Mesodermal cell (in vitro differentiated cells): ENCODE measurements around the gene MSH5.
A peak's percentile ranks its signal among the peaks of the same experiment; 100 is the strongest.
"Not testable (repeated sequence)": the region's sequence is repeated elsewhere in the genome, so short reads cannot be mapped to it uniquely, and the experiment has no call there.

Experiments used
- H3K27ac ChIP-seq: 2 replicates; pipeline ENCODE4 v1.7.0; 2013; ENCODE audit warnings: mild to moderate bottlenecking, low read depth, low read length, moderate library complexity; ENCODE audit not compliant: severe bottlenecking
- H3K36me3 ChIP-seq: 2 replicates; pipeline ENCODE4 v1.7.1; 2013; ENCODE audit warnings: mild to moderate bottlenecking, low read length, moderate library complexity; ENCODE audit not compliant: control insufficient read depth, insufficient read depth
- H3K4me1 ChIP-seq: one replicate; pipeline ENCODE4 v1.7.1; 2013; ENCODE audit warnings: mild to moderate bottlenecking, low read length; ENCODE audit not compliant: insufficient read depth, control insufficient read depth, poor library complexity, severe bottlenecking
- H3K4me3 ChIP-seq: 2 replicates; pipeline ENCODE4 v1.7.0; 2013; ENCODE audit warnings: low read length, control low read depth, mild to moderate bottlenecking; ENCODE audit not compliant: insufficient read depth, poor library complexity, severe bottlenecking; ENCODE audit errors: extremely low read depth
- H3K9me3 ChIP-seq: 2 replicates; pipeline ENCODE4 v1.7.1; 2013; ENCODE audit warnings: mild to moderate bottlenecking, low read length, moderate library complexity; ENCODE audit not compliant: control insufficient read depth
- WGBS, 2 experiments: methylation state at CpG; one replicate each; pipeline ENCODE4 v1.1.5; 2013; ENCODE audit warnings: missing lambda C conversion rate in 2 of 2; ENCODE audit not compliant: insufficient coverage in 2 of 2; 5-methylcytosine and 5-hydroxymethylcytosine counted together

The MSH5 gene

DNA sequence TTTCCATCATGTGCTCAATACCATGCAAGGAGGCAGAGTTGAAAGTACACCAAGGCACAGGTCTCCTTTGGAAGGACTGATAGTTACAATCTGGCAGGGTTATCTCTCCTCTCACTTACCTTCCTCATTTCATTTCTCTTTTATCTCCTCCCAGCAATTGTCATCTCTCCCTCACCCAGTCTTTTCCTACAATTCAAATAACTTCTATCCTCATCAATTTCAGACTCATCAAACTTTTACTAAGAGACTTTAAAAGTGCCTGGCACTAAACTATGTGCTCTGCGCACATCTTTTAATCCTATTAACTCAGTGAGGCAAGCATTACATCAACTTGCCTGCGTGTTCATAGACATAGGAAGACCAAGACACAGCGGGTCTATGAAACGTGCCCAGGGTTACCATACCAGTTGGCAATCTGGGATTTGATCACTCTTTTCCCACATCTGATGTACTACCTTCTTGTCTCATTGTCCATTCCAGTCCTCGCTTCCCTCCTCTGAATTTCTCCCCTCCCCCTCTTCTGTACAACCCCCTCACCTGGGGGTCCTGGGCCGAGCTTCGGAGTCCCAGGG, 54.6 kb downstream of the MSH5 start:
- Histone ChIP-seq H3K4me3 (peak overlapping the region; percentile 82), H3K36me3 (peaks cover 58% of the 10 kb centered on the region), H3K4me1 (peaks cover 14% of the 10 kb centered on the region), H3K9me3 (no peaks in the 10 kb centered on the region), H3K27ac (no peak overlapping the region)
- 15 to 19% methylated on average over 7 of the region's 7 CpGs for WGBS, 2 experiments

DNA sequence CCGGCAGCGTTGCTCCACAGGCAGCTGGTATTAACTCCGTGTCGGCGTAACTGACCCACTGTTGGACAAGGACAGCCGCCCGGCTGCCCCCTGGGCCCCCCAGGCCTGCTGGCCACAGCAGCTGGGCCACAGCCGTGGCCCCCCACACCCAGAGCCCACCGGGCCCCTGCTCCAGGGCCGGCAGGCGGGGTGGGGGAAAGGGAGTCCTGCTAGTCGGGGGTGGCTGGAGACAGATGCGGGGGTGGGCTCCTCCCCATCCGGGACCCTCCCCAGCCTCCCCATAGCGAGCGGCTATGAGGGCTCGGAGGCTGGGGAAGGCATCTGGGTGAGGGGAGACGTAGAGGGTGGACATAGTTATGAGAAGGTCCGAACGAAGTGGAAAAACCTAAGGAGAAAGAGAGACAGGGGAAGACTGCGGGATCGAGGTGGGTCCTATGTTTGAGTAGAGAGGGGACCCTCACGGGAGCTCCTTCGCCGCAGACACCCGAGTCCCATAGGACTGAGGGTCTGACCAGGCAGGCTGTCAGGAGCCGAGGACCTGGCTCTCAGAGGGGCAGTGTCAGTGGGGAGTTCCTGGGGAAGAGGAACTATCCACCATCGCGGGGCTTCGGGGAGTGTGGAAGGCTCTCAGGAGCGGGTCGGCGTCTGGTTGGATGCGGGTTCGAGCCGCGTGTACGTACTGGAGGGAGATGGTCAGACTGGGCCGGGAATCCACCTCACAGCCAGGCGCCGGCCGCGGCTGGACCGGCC, 55.2 kb downstream of the MSH5 start:
- Histone ChIP-seq H3K27ac (peak overlapping the region; percentile 98), H3K4me3 (peak overlapping the region; percentile 82), H3K4me1 (peaks cover 14% of the 10 kb centered on the region), H3K36me3 (peaks cover 52% of the 10 kb centered on the region), H3K9me3 (no peaks in the 10 kb centered on the region)
- WGBS, 2 experiments, result 0 to 1% methylated on average over 26 to 32 of the region's 44 CpGs

DNA sequence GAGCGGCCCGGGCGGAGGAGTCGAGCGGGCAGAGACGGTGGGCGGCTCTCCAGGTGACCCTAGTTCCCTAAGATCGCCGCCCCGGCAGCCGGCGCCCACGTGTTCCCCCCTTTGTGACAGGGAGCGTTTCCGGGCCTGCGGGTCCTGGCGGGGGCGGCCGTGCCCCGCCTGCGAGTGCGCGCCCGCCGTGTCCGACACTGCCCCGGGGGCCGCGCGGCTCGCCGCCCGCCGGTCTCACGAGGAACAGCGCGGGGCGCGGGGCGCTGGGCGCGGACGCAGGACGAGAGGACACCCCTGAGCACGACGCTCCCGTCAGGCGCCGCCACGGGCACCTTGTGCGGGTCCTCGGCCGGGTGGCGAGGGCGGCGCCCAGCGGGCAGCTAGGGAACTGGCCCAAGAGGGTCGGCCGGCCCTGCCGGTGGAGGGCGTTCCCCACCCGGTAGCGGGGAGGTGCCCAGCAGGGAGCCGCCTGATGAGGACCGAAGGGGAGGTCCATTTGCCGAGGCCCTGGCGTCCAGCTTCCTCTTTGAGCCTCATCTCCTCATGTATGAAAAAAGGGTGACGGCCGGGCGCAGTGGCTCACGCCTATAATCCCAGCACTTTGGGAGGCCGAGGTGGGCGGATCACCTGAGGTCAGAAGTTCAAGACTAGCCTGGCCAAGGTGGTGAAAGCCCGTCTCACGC, 56.0 kb downstream of the MSH5 start, which contains the start of gene VARS1:
Gene VARS1 (minus strand): TSS at position 137 of the 683 bp plus-strand sequence. CDS start 535 bp downstream, outside the sequence.
- WGBS, 2 experiments, result 4% methylated on average over 65 to 66 of the region's 75 CpGs
- Histone ChIP-seq H3K9me3 (no peaks in the 10 kb centered on the region), H3K36me3 (peaks cover 45% of the 10 kb centered on the region), H3K4me1 (peaks cover 14% of the 10 kb centered on the region), H3K4me3 (peak within 1 kb of the TSS; percentile 82), H3K27ac (peak within 1 kb of the TSS; percentile 98)

DNA sequence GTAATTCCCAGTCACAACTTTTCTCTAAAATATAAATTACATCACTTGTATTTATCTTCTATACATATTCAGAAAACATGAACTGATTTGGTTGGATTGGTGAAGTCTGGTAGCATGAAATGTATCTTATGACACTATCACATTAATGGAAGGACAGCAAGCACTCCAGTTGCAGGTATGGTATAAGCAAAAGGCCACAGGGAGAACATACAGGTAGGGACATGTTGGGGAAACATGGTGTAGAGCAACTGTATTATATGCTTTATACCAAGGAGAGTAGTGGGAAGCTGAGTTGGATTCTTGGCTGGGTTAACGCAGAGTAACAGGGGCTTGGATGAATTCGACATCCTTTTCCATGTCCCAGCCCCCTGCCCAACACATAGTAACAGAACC, 57.2 kb downstream of the MSH5 start:
- peaks cover 47% of the 10 kb centered on the region for H3K36me3 ChIP-seq
- no peak overlapping the region for H3K4me3 ChIP-seq
- H3K9me3 ChIP-seq, result no peaks in the 10 kb centered on the region
- H3K27ac ChIP-seq, result no peak overlapping the region
- WGBS, 2 experiments, result 93% methylated on average over 2 of the region's 2 CpGs; no CpG with 5 or more reads in 1 of the 2 experiments
- peaks cover 14% of the 10 kb centered on the region for H3K4me1 ChIP-seq

DNA sequence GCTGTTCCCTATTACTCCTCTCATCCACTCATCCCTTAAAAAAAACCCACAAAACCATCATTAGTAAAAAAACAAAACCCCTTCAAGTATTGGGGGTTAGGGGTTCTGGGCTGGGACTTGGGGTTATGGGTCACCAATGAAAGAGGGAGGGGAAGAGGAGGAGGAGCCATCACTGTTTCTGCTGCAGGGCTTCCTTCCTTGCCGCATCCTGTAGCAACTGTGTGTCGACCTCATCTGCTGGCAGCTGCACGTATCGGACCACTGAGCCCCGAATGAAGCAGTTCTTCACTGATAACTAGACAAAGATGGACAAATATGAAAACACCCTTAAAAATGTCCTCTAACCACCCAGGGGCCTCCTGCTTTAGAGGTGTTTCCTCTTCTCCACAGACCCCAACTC, 57.8 kb downstream of the MSH5 start:
- Histone ChIP-seq H3K4me3 (no peak overlapping the region), H3K27ac (no peak overlapping the region), H3K9me3 (no peaks in the 10 kb centered on the region), H3K4me1 (peaks cover 12% of the 10 kb centered on the region), H3K36me3 (peaks cover 47% of the 10 kb centered on the region)
- WGBS, 2 experiments, result 96 to 100% methylated on average over 1 to 5 of the region's 5 CpGs

DNA sequence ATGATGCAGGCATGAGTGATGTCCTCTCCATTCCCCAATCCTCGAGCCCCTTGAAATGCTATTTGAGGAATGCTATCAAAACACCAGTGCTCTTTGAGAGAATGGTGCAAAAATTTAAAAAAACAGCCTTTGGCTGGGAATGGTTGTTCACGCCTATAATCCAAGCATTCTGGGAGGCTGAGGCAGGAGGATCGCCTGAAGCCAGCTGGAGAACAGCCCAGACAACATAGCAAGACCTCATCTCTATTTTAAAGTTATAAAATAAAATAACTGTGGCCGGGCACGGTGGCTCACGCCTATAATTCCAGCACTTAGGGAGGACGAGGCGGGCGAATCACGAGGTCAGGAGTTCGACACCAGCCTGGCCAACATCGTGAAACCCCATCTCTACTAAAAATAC, 60.0 kb downstream of the MSH5 start:
- 100% methylated on average over 1 of the region's 12 CpGs for WGBS, 2 experiments
- H3K36me3 ChIP-seq, result peaks cover 52% of the 10 kb centered on the region
- no peak overlapping the region for H3K4me3 ChIP-seq
- H3K9me3 ChIP-seq, result no peaks in the 10 kb centered on the region
- H3K4me1 ChIP-seq, result no peaks in the 10 kb centered on the region
- no peak overlapping the region for H3K27ac ChIP-seq

DNA sequence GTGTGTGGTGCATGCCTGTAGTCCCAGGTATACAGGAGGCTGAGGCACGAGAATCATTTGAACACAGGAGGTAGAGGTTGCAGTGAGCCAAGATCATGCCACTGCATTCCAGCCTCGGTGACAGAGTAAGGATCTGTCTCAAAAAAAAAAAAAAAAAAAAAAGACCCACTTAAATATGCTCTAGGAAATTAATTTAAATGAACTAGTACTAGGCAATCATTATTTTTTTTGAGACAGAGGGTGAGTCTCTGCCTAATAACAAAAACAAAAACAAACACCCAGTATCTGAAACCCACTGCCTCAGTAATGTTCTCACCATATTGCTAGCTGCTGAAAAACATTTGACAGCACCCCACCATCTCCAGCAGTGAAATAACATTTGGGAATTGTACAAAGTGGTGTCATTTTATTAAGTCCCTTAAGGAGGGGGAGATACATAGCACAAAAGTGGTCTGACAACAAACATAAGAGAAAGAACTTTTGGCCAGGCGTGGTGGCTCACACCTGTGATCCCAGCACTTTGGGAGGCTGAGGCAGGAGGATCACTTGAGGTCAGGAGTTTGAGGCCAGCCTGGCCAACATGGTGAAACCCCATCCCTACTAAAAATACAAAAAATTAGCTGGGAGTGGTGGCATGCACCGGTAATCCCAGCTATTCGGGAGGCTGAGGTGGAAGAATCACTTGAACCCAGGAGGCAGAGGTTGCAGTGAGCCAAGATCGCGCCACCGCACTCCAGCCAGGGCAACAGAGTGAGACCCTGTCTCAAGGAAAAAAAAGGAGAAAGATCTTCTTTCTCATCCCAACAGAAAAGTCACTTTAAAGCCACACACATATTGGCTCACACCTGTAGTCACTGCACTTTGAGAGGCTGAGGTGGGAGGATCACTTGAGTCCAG, 61.5 kb downstream of the MSH5 start:
- peaks cover 52% of the 10 kb centered on the region for H3K36me3 ChIP-seq
- not testable (repeated sequence) for H3K27ac ChIP-seq, H3K4me1 ChIP-seq, H3K4me3 ChIP-seq, H3K9me3 ChIP-seq
- 96 to 97% methylated on average over 6 to 8 of the region's 8 CpGs for WGBS, 2 experiments

DNA sequence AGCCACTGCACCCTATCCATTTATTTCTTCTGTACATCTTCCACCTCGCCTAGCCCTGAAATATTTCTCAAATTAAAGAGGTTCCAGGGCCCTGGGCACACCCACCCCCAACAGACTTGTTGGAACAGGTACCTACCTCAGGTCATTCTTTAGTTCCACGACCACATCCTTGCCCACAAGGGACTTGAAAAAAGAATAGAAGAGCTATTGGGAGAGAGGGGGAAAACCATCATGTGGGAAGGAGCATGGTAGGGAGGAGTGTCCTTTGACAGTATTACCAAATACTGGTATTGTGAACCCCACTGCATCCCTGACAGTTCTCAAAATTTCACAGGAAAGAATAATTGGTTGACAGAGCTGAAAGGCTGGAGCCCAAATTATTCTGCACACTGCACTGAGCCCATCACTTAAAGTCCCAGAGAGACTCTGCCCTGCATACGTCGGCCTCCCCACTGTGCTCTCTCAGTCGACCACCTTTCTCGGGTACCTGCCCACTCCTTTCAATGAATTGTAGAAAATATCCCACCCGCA, 66.2 kb downstream of the MSH5 start:
- peak overlapping the region; percentile 82 for H3K27ac ChIP-seq
- 0 to 17% methylated on average over 4 to 6 of the region's 7 CpGs for WGBS, 2 experiments

DNA sequence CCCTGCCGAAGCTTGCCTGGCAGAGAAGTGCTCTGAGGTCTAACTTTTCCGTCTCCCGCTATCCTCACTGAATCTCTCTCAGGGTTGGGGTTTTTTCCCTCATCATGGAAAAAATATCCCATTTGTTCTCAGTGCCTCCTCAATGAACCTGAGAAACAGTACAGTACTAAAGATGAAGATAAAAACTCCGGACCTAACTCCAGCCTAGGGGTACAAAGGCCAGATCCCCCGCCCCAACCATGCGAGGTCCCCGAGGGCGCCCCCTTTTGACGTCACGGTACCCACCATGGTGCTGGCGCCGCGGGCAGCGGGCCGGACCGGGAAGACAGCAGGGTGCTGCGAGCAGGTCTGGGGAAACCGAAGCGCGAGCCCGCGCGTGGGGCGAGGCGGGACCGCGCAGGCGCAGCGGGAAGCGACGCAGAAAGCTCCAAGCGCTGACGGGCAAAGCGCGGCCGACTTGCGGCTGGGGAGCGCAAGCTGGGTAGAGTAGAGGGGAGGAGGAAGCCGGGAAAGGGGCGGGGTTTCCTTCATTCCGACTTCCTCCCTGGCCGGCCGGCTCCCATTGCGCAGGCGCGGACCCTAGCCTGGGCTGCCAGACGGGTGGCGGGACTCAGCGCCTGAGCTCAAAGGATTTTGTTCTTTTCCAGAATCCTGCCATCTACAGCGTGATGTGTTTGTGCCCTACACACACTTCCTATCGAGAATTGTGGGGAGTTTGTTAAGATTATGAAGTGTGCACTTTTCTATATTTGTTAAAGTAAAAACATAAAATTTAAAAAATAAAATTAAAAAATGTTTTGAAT, 66.9 kb downstream of the MSH5 start, which contains the start of gene LSM2:
Gene LSM2 (minus strand): TSS at position 497 of the 803 bp plus-strand sequence. CDS start 209 bp downstream, at position 288.
- Histone ChIP-seq H3K27ac (peak within 1 kb of the TSS; percentile 82), H3K9me3 (no peaks in the 10 kb centered on the region), H3K36me3 (peaks cover 26% of the 10 kb centered on the region), H3K4me1 (peaks cover 4% of the 10 kb centered on the region), H3K4me3 (peak within 1 kb of the TSS; percentile 85)
- 0% methylated on average over 29 to 44 of the region's 51 CpGs for WGBS, 2 experiments

More for the DNA sequence above, 66.2 kb downstream of the MSH5 start:
- peaks cover 32% of the 10 kb centered on the region for H3K36me3 ChIP-seq
- H3K9me3 ChIP-seq, result no peaks in the 10 kb centered on the region
- H3K4me3 ChIP-seq, result peak overlapping the region; percentile 85
- H3K4me1 ChIP-seq, result peaks cover 4% of the 10 kb centered on the region
